ENCODE results near the gene DTYMK. TPM values are rescaled to one million over a fixed set of nuclear protein-coding genes. Genes with fewer than 3 reads are reported as not detected.

Gene DTYMK
- total and polyA plus RNA-seq, 2 of the 4 experiments (the other 2 are of a cell fraction), result 31.7 to 50.1 TPM

GRCh38 chr2:241652722-241653121, 33.9 kb downstream of the DTYMK start:
- no peak overlapping the region for H4K8ac ChIP-seq (ENCODE audit: low read depth in 2 of 2, low read length in 2 of 2)
- in situ Hi-C loops (cut with MboI; ENCODE audit: low sequenced_read_pairs), result loop anchor here (25.0 kb wide), 1 partner anchor 790 kb away; the partner anchor contains the start of gene AGXT
- no peak overlapping the region for H4K5ac ChIP-seq (ENCODE audit: low read depth, low read length)
- no peak overlapping the region for H3K18ac ChIP-seq (ENCODE audit: low read depth, low read length)
- H2AK5ac ChIP-seq (ENCODE audit: low read depth, low read length), result no peak overlapping the region
- DNase-seq (no peak), ATAC-seq (ENCODE audit: low read depth) (no peak)
- H3K4ac ChIP-seq (ENCODE audit: low read depth, low read length), result no peak overlapping the region
- H3K4me2 ChIP-seq (ENCODE audit: low read depth, low read length), result no peak overlapping the region
- H3K9me3 ChIP-seq (ENCODE audit: control insufficient read depth, insufficient read depth, low read length), result no peaks in the 10 kb centered on the region
- peaks cover 7% of the 10 kb centered on the region for H3K9me1 ChIP-seq (ENCODE audit: insufficient read depth, low read length)
- ChIA-PET CTCF (no interaction called here), POLR2A (ENCODE audit: unreplicated experiment) (no interaction called here)
- peaks cover 30 to 53% of the 10 kb centered on the region in 2 experiments for H3K79me1 ChIP-seq (ENCODE audit: low read depth in 1 of 2, low read length in 2 of 2)
- peaks cover 46% of the 10 kb centered on the region for H3K36me3 ChIP-seq (ENCODE audit: control insufficient read depth, insufficient read depth, low read length)
- H2BK5ac ChIP-seq (ENCODE audit: low read depth, low read length, poor library complexity, severe bottlenecking), result no peak overlapping the region
- H3K9ac ChIP-seq (ENCODE audit: low read depth, low read length), result no peak overlapping the region
- 98% methylated on average over 6 of the region's 9 CpGs; no CpG with 5 or more reads in 1 of the 2 experiments for WGBS, 2 experiments (ENCODE audit: extremely low coverage in 2 of 2, insufficient read length in 1 of 2)
- no peak overlapping the region for H2AFZ ChIP-seq (replicated peaks; ENCODE audit: low read length, poor library complexity)
- no peak overlapping the region for H3K23ac ChIP-seq (ENCODE audit: low read depth, low read length)
- H3K4me3 ChIP-seq (ENCODE audit: insufficient read depth, low read depth, low read length), result no peak overlapping the region
- no peak overlapping the region for H2BK15ac ChIP-seq (ENCODE audit: low read depth, low read length)
- H4K91ac ChIP-seq (ENCODE audit: insufficient read depth, low read depth, low read length), result no peak overlapping the region
- peaks cover 38% of the 10 kb centered on the region for H4K20me1 ChIP-seq (ENCODE audit: insufficient read depth, low read length)
- TF ChIP-seq POLR2A (IDR thresholded peaks at IDR 0.05; ENCODE audit: low read depth, low read length) (no peak), BHLHE40 (IDR thresholded peaks at IDR 0.05; ENCODE audit: low read depth, low read length) (no peak), RAD21 (IDR thresholded peaks at IDR 0.05; ENCODE audit: low read length) (no peak), MAFK (IDR thresholded peaks at IDR 0.05; ENCODE audit: low read depth, low read length) (no peak)
- H3K27me3 ChIP-seq (ENCODE audit: control insufficient read depth, insufficient read depth, low read length), result no peaks in the 10 kb centered on the region
- no peak overlapping the region for H3K14ac ChIP-seq (replicated peaks; ENCODE audit: low read depth, low read length)
- H2BK20ac ChIP-seq (ENCODE audit: low read depth, low read length), result no peak overlapping the region
- H2AK9ac ChIP-seq (replicated peaks; ENCODE audit: low read depth, low read length, poor library complexity), result no peak overlapping the region
- dilution Hi-C loops (cut with HindIII; ENCODE audit: low sequenced_read_pairs, unreplicated experiment), result no loop called here
- no peak overlapping the region for H3K27ac ChIP-seq (ENCODE audit: insufficient read depth, low read length)
- no TSS peak for BruUV-seq (replicated peaks)
- H2BK120ac ChIP-seq (ENCODE audit: low read depth, low read length), result no peak overlapping the region
- no peaks in the 10 kb centered on the region for H3K4me1 ChIP-seq (ENCODE audit: control insufficient read depth, insufficient read depth, low read length)
- intact Hi-C loops (cut with micrococcal nuclease), result no loop called here
- no peak overlapping the region for H3K56ac ChIP-seq (ENCODE audit: extremely low read depth, insufficient read depth, low read length)
